MG63 (cell line): Measurements from ENCODE around the gene ZNF423. TPM values are rescaled to one million over a fixed set of nuclear protein-coding genes. Genes with fewer than 3 reads are reported as not detected.
A peak's percentile ranks its signal among the peaks of the same experiment; 100 is the strongest.

Experiments used
- DNase-seq: peaks from one replicate; pipeline ENCODE4 v3.0.0-alpha.2; 2020
- H3K27me3 ChIP-seq: fragments of 250-450 bp; sonication (Bioruptor Pico); 2 replicates; pipeline ENCODE4 v1.5.1; 2020; ENCODE audit warnings: mild to moderate bottlenecking, moderate library complexity
- H3K36me3 ChIP-seq: fragments of 250-450 bp; sonication (Bioruptor Pico); 2 replicates; pipeline ENCODE4 v1.5.1; 2020; ENCODE audit warnings: mild to moderate bottlenecking, moderate library complexity
- H3K4me3 ChIP-seq: fragments of 250-450 bp; sonication (Bioruptor Pico); 2 replicates; pipeline ENCODE4 v1.5.1; 2020; ENCODE audit warnings: mild to moderate bottlenecking, moderate library complexity
- H3K9me3 ChIP-seq: fragments of 250-450 bp; sonication (Bioruptor Pico); 2 replicates; pipeline ENCODE4 v1.5.1; 2020; ENCODE audit warnings: mild to moderate bottlenecking, moderate library complexity
- total RNA-seq: library from RNA; depleted of rRNA; stranded (reverse); fragments of >200 nt; shearing (Covaris generic); gene quantifications from 2 replicates; pipeline ENCODE4 v1.2.3, GENCODE V29; 2014; ENCODE audit warnings: low replicate concordance

ZNF423 gene
- total RNA-seq, 1 experiment from 2014 or later = 0.07 TPM

GRCh38 chr16:49651226-49651625 lies 204.7 kb downstream of the ZNF423 start:
- Histone ChIP-seq H3K4me3 (no peak overlapping the region), H3K27me3 (no peaks in the 10 kb centered on the region), H3K9me3 (peaks cover 6% of the 10 kb centered on the region), H3K36me3 (no peaks in the 10 kb centered on the region)
- no peak for DNase-seq

- H3K9me3 ChIP-seq = peaks cover 6% of the 10 kb centered on the region
Measured at GRCh38 chr16:49650603-49651002, 205.3 kb downstream of the ZNF423 start.

GRCh38 chr16:49649013-49649765 lies 206.7 kb downstream of the ZNF423 start:
- H3K9me3 ChIP-seq = peaks cover 6% of the 10 kb centered on the region
- no peaks in the 10 kb centered on the region for H3K27me3 ChIP-seq
- peak; percentile 14 for DNase-seq
- no peak overlapping the region for H3K4me3 ChIP-seq
- no peaks in the 10 kb centered on the region for H3K36me3 ChIP-seq

More at GRCh38 chr16:49650603-49651002, 205.3 kb downstream of the ZNF423 start:
- Histone ChIP-seq H3K4me3 (no peak overlapping the region), H3K36me3 (no peaks in the 10 kb centered on the region), H3K27me3 (no peaks in the 10 kb centered on the region)
- no peak for DNase-seq

GRCh38 chr16:49647673-49648072 lies 208.2 kb downstream of the ZNF423 start:
- Histone ChIP-seq H3K4me3 (no peak overlapping the region), H3K9me3 (peaks cover 6% of the 10 kb centered on the region), H3K36me3 (no peaks in the 10 kb centered on the region), H3K27me3 (no peaks in the 10 kb centered on the region)
- no peak for DNase-seq

- no peak overlapping the region for H3K4me3 ChIP-seq
- H3K27me3 ChIP-seq = no peaks in the 10 kb centered on the region
- no peaks in the 10 kb centered on the region for H3K36me3 ChIP-seq
- H3K9me3 ChIP-seq = peaks cover 6% of the 10 kb centered on the region
- no peak for DNase-seq
Measured at GRCh38 chr16:49645263-49645662, 210.6 kb downstream of the ZNF423 start.

GRCh38 chr16:49644145-49644463 lies 211.8 kb downstream of the ZNF423 start:
- Histone ChIP-seq H3K9me3 (peaks cover 6% of the 10 kb centered on the region), H3K36me3 (no peaks in the 10 kb centered on the region), H3K4me3 (no peak overlapping the region), H3K27me3 (no peaks in the 10 kb centered on the region)
- DNase-seq = no peak

- no peaks in the 10 kb centered on the region for H3K36me3 ChIP-seq
- no peak overlapping the region for H3K4me3 ChIP-seq
- peak; percentile 45 for DNase-seq
- peaks cover 6% of the 10 kb centered on the region for H3K9me3 ChIP-seq
- no peaks in the 10 kb centered on the region for H3K27me3 ChIP-seq
Measured at GRCh38 chr16:49643429-49644144, 212.3 kb downstream of the ZNF423 start.

GRCh38 chr16:49641250-49641649 lies 214.7 kb downstream of the ZNF423 start:
- Histone ChIP-seq H3K27me3 (no peaks in the 10 kb centered on the region), H3K9me3 (no peaks in the 10 kb centered on the region), H3K36me3 (no peaks in the 10 kb centered on the region), H3K4me3 (no peak overlapping the region)
- no peak for DNase-seq

GRCh38 chr16:49640581-49640980 lies 215.3 kb downstream of the ZNF423 start:
- no peak overlapping the region for H3K4me3 ChIP-seq
- no peaks in the 10 kb centered on the region for H3K27me3 ChIP-seq
- H3K9me3 ChIP-seq = no peaks in the 10 kb centered on the region
- no peaks in the 10 kb centered on the region for H3K36me3 ChIP-seq
- DNase-seq = no peak

- H3K4me3 ChIP-seq = no peak overlapping the region
- no peaks in the 10 kb centered on the region for H3K9me3 ChIP-seq
- peak; percentile 13 for DNase-seq
- no peaks in the 10 kb centered on the region for H3K36me3 ChIP-seq
- H3K27me3 ChIP-seq = no peaks in the 10 kb centered on the region
Measured at GRCh38 chr16:49639739-49640431, 216.0 kb downstream of the ZNF423 start.

GRCh38 chr16:49638673-49639610 lies 217.0 kb downstream of the ZNF423 start:
- Histone ChIP-seq H3K36me3 (no peaks in the 10 kb centered on the region), H3K4me3 (no peak overlapping the region), H3K27me3 (no peaks in the 10 kb centered on the region), H3K9me3 (no peaks in the 10 kb centered on the region)
- no peak for DNase-seq

- Histone ChIP-seq H3K9me3 (no peaks in the 10 kb centered on the region), H3K4me3 (no peak overlapping the region), H3K27me3 (no peaks in the 10 kb centered on the region), H3K36me3 (no peaks in the 10 kb centered on the region)
- no peak for DNase-seq
Measured at GRCh38 chr16:49637933-49638672, 217.8 kb downstream of the ZNF423 start.

- Histone ChIP-seq H3K36me3 (no peaks in the 10 kb centered on the region), H3K4me3 (no peak overlapping the region), H3K27me3 (no peaks in the 10 kb centered on the region), H3K9me3 (no peaks in the 10 kb centered on the region)
- DNase-seq = no peak
Measured at GRCh38 chr16:49637511-49637910, 218.4 kb downstream of the ZNF423 start.

GRCh38 chr16:49636608-49637007 lies 219.3 kb downstream of the ZNF423 start:
- H3K27me3 ChIP-seq = no peaks in the 10 kb centered on the region
- no peak overlapping the region for H3K4me3 ChIP-seq

GRCh38 chr16:49635591-49636581 lies 220.0 kb downstream of the ZNF423 start:
- Histone ChIP-seq H3K36me3 (no peaks in the 10 kb centered on the region), H3K27me3 (no peaks in the 10 kb centered on the region), H3K4me3 (no peak overlapping the region), H3K9me3 (no peaks in the 10 kb centered on the region)
- DNase-seq = no peak

More at GRCh38 chr16:49636608-49637007, 219.3 kb downstream of the ZNF423 start:
- no peaks in the 10 kb centered on the region for H3K36me3 ChIP-seq
- DNase-seq = no peak
- no peaks in the 10 kb centered on the region for H3K9me3 ChIP-seq
